ENCODE results near the gene SF3A1.

- no peak for TF ChIP-seq POLR2A (IDR thresholded peaks at IDR 0.05)
- TF ChIP-seq, protein P1, sequence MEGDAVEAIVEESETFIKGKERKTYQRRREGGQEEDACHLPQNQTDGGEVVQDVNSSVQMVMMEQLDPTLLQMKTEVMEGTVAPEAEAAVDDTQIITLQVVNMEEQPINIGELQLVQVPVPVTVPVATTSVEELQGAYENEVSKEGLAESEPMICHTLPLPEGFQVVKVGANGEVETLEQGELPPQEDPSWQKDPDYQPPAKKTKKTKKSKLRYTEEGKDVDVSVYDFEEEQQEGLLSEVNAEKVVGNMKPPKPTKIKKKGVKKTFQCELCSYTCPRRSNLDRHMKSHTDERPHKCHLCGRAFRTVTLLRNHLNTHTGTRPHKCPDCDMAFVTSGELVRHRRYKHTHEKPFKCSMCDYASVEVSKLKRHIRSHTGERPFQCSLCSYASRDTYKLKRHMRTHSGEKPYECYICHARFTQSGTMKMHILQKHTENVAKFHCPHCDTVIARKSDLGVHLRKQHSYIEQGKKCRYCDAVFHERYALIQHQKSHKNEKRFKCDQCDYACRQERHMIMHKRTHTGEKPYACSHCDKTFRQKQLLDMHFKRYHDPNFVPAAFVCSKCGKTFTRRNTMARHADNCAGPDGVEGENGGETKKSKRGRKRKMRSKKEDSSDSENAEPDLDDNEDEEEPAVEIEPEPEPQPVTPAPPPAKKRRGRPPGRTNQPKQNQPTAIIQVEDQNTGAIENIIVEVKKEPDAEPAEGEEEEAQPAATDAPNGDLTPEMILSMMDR (IDR thresholded peaks at IDR 0.05) = no peak
Observed at GRCh38 chr22:30393322-30393680, 36.6 kb upstream of the SF3A1 start.

All from uterus (tissue), 2 donors.